Ovary (tissue), 9 donors: ENCODE data around the gene NDUFB4. TPM values are rescaled to one million over a fixed set of nuclear protein-coding genes. Genes with fewer than 3 reads are reported as not detected.

Experiments
- DNase-seq, 5 donors: peaks; one replicate each; pipeline ENCODE4 v3.0.0-alpha.2; 2019 to 2020
- H3K27ac ChIP-seq, 2 donors: fragments of 200-600 bp; one replicate each; pipeline versions ENCODE4 v1.5.1 to v1.8.0; 2019 to 2022
- H3K27me3 ChIP-seq: fragments of 200-600 bp; one replicate; pipeline ENCODE4 v1.8.0; 2022
- H3K36me3 ChIP-seq: fragments of 200-600 bp; sonication (generic); one replicate; pipeline ENCODE4 v1.5.1; 2019
- H3K4me1 ChIP-seq: one replicate; pipeline ENCODE4 v1.8.1; 2013; ENCODE audit warnings: mild to moderate bottlenecking, moderate library complexity; ENCODE audit not compliant: insufficient read depth
- H3K4me3 ChIP-seq: fragments of 200-600 bp; sonication (generic); one replicate; pipeline ENCODE4 v1.5.1; 2017
- H3K9me3 ChIP-seq, 2 donors: fragments of 200-600 bp in 1 of 2; sonication (generic) in 1 of 2; one replicate each; pipeline versions ENCODE4 v1.5.1 to v1.8.1; 2013 to 2019; ENCODE audit warnings: mild to moderate bottlenecking in 1 of 2, moderate library complexity in 1 of 2
- EP300 ChIP-seq: sonication (generic); formaldehyde crosslinking; IDR thresholded peaks from one replicate; pipeline ENCODE4 v1.6.1; 2017; ENCODE audit warnings: antibody characterized with exemption
- POLR2A ChIP-seq: fragments of 450-650 bp; IDR thresholded peaks from one replicate; pipeline ENCODE4 v1.6.1; 2017; ENCODE audit warnings: antibody characterized with exemption, mild to moderate bottlenecking, moderate library complexity
- WGBS, 3 donors: extraction: QIAGEN DNeasy Blood & Tissue Kit in 1 of 3; methylation state at CpG; one replicate each; pipeline versions ENCODE4 v1.1.5 to v1.1.7; 2013 to 2017; 5-methylcytosine and 5-hydroxymethylcytosine counted together
- intact Hi-C, 4 donors: fragments of 100-400 bp; cut with DNase I; formaldehyde crosslinking; loops; one replicate each; pipeline versions ENCODE4 v1.11.0 to v1.15.1; 2022 to 2023
- polyA plus RNA-seq, 2 donors: library from polyadenylated mRNA; stranded (reverse); fragments of 200-250 nt in 1 of 2; fragments of 350-450 nt in 1 of 2; fragmentation: Illumina TruSeq in 1 of 2; extraction: RNeasy Lipid Tissue Mini Kit (QIAGEN cat#74804) in 1 of 2; gene quantifications; one replicate each; pipeline ENCODE4 v1.2.3, GENCODE V29; 2013 to 2014
- total RNA-seq, 7 donors: library from RNA; depleted of rRNA in 2 of 7; stranded (reverse); fragments of >200 nt in 2 of 7; fragmentation: NEBNext Ultra II Directional in 3 of 7; extraction: Animal tissue kit (Norgen Biotek cat#: 25700) in 3 of 7; gene quantifications; one replicate each; pipeline versions ENCODE4 v1.1.0 to v1.2.4, GENCODE V29; 2016 to 2023
- TF ChIP-seq, protein P1 (sequence below), 3 donors: fragments of 450-650 bp in 2 of 3; fragments of 200-600 bp in 1 of 3; IDR thresholded peaks; one replicate each; pipeline versions ENCODE4 v1.5.1 to v1.8.0; 2016 to 2022; ENCODE audit warnings: antibody characterized with exemption in 3 of 3, mild to moderate bottlenecking in 1 of 3
- donor health status: DM: no; HTN: no; CAD: no; lungs with moderate emphysema.
- donor health status: DM: no; HTN: no; CAD: no.
- donor health status: Bipolar disorder and iron deficiency.
- donor health status: DM: yes; HTN: yes; CAD: no.
- donor health status: DM: no; HTN: no; CAD: no.
- donor health status: DM: yes; HTN: yes; CAD: no.

Gene NDUFB4
- total and polyA plus RNA-seq, 9 donors, result 58.2 to 183 (median 100) TPM

DNA sequence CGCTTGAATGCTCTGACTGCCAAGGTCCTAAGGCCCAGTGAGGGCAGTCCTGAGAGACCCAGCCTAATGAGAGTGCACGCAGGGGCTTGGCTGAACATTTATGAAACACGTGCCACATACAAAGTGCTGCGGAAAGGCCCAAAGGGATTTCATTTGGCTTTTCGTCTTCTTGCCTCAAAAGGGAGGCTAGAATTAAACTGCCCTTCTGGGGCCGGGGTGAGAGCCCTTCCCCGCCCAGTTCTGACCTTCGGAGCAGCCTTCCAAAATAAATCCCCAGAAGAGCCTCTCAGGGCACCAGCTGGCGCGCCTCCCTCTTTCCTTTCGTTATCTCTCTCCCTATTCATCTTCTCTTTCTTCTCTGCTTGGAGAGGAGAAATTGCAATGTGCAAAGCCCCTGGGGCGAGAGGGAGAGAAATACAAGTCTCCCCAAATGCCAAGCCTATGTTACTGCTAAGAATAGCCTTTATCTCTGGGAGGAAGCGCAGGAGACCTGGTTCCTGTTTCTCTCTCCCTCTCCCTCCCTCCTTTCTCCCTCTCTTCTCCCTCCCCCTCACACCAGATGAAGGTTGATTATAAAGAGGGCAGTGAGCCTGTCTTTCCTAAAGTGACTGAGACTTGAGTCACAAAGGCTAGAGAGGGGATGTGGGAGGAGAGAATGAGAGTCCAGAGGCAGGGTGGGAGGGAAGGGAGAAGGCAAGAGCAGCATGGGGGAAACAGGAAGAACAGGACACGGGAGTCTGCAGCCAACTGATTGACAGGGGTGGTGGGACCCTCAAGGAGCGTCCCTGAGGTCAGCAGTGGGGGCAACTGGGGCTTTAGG is 36.7 kb upstream of the NDUFB4 start:
- no peaks in the 10 kb centered on the region for H3K36me3 ChIP-seq
- H3K4me3 ChIP-seq, result peak overlapping the region; percentile 46
- WGBS, 3 donors, result 5% methylated on average over 15 of the region's 15 CpGs
- no peaks in the 10 kb centered on the region for H3K9me3 ChIP-seq
- no peaks in the 10 kb centered on the region for H3K27me3 ChIP-seq
- DNase-seq, result peak; percentile 69 to 88 (median 76)
- intact Hi-C loops, result loop anchor here (5.0 to 10.0 kb wide), 9 partner anchors 135 to 662 kb away; partner anchors contain the start of genes GTF2E1 (in 1 of the 4), LRRC58 (in 1 of the 4) and RABL3 (in 1 of the 4)
- peak overlapping the region; percentile 67 to 83 for H3K27ac ChIP-seq
- TF ChIP-seq EP300 (no peak), POLR2A (no peak)
- TF ChIP-seq, protein P1, sequence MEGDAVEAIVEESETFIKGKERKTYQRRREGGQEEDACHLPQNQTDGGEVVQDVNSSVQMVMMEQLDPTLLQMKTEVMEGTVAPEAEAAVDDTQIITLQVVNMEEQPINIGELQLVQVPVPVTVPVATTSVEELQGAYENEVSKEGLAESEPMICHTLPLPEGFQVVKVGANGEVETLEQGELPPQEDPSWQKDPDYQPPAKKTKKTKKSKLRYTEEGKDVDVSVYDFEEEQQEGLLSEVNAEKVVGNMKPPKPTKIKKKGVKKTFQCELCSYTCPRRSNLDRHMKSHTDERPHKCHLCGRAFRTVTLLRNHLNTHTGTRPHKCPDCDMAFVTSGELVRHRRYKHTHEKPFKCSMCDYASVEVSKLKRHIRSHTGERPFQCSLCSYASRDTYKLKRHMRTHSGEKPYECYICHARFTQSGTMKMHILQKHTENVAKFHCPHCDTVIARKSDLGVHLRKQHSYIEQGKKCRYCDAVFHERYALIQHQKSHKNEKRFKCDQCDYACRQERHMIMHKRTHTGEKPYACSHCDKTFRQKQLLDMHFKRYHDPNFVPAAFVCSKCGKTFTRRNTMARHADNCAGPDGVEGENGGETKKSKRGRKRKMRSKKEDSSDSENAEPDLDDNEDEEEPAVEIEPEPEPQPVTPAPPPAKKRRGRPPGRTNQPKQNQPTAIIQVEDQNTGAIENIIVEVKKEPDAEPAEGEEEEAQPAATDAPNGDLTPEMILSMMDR (IDR thresholded peaks at IDR 0.05), result no peak
- H3K4me1 ChIP-seq, result peaks cover 18% of the 10 kb centered on the region

DNA sequence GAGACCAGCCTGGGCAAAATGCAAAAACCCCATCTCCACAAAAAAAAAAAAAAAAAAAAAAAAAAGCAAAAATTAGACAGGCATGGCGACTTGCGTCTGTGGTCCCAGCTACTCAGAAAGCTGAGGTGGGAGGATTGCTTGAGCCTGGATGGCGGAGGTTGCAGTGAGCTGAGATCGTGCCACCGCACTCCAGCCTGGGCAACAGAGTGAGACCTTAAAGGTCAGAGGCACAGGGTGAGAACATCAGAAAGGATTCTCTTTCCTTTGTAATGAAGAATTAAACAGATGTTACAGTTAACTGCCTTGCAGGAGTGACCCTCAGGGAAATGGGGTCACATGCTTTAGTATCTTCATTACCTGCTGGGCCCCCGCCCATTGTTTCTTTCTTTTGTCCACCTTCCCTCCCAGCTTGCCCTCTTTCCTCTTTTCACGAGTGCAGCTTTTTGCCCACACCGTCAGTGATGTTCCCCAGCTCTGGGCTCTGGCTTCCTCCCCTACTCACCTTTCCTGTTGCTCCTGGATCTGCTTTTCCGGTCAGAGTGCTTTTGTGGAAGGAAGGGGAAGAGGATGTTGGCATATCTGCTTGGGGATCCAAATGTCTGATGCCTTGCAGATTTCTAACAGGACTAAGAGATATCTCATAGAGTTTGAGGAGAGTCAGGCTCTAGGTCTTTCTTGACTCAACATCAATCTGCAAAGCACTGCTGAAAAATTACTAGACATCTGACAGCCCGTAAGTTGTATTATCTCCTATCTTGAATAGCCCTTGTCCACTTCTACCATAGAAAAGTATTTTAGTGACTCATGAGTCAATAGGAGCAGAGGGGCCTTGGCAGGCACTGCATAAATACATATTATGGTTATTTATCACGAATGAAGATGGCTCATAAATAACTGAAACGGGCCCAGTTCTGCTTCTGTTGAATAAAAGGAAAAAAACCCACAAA is 35.6 kb upstream of the NDUFB4 start:
- Histone ChIP-seq H3K9me3 (no peaks in the 10 kb centered on the region), H3K27me3 (no peaks in the 10 kb centered on the region), H3K36me3 (no peaks in the 10 kb centered on the region), H3K4me3 (no peak overlapping the region), H3K27ac (peak overlapping the region in 1 of 2 donors; percentile 11), H3K4me1 (peaks cover 18% of the 10 kb centered on the region)
- intact Hi-C loops, result loop anchor here in 1 of 4 donors (10.0 kb wide), 1 partner anchor 184 kb away; the partner anchor contains the start of genes GTF2E1 and RABL3
- no peak for TF ChIP-seq EP300
- WGBS, 3 donors, result 76 to 82% (median 77%) methylated on average over 12 of the region's 12 CpGs
- DNase-seq, result no peak

DNA sequence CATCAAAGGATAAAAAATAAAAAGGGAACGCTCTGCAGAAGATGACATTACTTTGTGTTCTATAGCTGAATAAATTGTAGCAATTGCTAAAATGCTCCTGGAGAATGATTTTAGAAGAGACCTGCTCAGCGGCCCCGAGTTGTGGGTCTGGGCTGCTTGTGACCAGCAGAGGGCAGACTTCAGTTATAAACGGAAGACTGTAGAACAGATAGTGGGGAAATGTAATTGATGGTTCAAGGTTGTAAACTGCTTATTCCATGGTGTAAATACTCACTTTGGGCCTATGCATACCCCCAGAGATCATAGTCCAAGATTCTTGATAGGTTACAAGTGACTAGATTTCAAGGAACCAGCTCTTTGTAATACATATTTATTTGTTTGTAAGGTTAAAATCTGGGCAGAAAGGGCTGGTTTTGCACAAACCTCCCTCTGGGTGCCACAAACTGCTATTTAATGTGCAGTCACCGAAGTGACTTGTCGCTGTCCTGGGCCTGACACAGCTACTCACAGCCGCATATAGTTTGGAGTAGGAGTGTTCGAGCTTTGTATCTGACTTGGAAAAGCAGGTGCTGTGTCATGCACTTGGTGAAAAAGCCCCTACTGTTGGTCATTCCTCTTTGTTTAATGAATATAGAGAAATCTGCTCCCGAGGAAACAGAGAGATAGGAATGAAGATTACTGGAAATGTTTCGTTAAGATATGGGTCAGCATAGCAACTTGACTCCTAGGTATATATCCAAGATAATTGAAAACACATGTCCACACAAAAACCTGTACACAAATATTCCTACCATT is 34.7 kb upstream of the NDUFB4 start:
- TF ChIP-seq, protein P1 (IDR thresholded peaks at IDR 0.05), result peak; percentile 60 to 66 (median 62)
- TF ChIP-seq EP300 (no peak), POLR2A (no peak)
- peaks cover 10% of the 10 kb centered on the region for H3K4me1 ChIP-seq
- WGBS, 3 donors, result 24 to 27% (median 25%) methylated on average over 10 of the region's 10 CpGs
- peak; percentile 67 to 85 (median 80) for DNase-seq
- no peak overlapping the region for H3K4me3 ChIP-seq
- H3K9me3 ChIP-seq, result no peaks in the 10 kb centered on the region
- no peaks in the 10 kb centered on the region for H3K36me3 ChIP-seq
- peak overlapping the region in 1 of 2 donors; percentile 11 for H3K27ac ChIP-seq
- H3K27me3 ChIP-seq, result no peaks in the 10 kb centered on the region
- intact Hi-C loops, result loop anchor here in 1 of 4 donors (10.0 kb wide), 1 partner anchor 183 kb away; the partner anchor contains the start of genes GTF2E1 and RABL3

DNA sequence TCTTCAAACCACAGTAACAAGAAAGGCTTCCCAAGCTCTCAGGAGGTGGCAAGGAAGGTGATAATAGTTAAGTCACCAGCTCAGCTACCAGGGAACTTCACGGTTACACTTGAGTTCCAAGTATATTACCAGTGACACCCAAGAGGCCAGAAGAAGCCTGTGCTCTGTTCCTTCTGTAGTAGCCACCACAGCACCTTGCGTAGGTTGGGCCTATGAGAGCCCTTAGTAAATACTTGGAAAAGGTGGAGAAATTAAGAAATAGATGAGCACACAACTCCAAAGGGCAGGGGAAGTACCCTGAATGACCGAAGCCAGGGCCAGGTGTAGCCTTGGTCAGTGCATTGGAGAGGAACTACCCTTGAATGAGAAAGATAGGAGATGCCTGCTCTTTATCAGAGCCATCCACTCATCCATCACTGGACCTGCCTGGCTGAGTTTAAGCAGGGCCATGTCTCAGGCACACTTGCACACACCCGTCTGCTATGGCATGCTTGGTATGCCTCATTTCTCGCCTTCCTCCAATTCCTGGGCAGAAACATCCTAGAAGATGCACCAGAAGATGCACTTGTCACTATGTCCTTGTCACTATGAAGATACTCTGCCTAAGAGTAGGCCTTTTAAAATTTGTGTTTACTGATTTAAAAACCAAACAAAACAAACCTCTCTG is 32.6 kb upstream of the NDUFB4 start:
- no peak for DNase-seq
- no peaks in the 10 kb centered on the region for H3K9me3 ChIP-seq
- 85 to 89% (median 87%) methylated on average over 5 of the region's 5 CpGs for WGBS, 3 donors
- peaks cover 6% of the 10 kb centered on the region for H3K4me1 ChIP-seq
- no peaks in the 10 kb centered on the region for H3K36me3 ChIP-seq
- no peak overlapping the region for H3K27ac ChIP-seq
- H3K4me3 ChIP-seq, result no peak overlapping the region
- no peak for TF ChIP-seq EP300
- no peak for TF ChIP-seq POLR2A
- TF ChIP-seq, protein P1 (IDR thresholded peaks at IDR 0.05), result no peak
- no peaks in the 10 kb centered on the region for H3K27me3 ChIP-seq
- intact Hi-C loops, result loop anchor here in 1 of 4 donors (10.0 kb wide), 1 partner anchor 181 kb away; the partner anchor contains the start of genes GTF2E1 and RABL3
